ENCODE data around the gene RPL13A. TPM values are rescaled to one million over a fixed set of nuclear protein-coding genes. Genes with fewer than 3 reads are reported as not detected.

RPL13A gene
- total and polyA plus RNA-seq, 9 of the 15 experiments (the other 6 are each of a cell fraction or from before 2014, with no cell fraction given), result 1,744 to 5,482 (median 2,949) TPM

DNA sequence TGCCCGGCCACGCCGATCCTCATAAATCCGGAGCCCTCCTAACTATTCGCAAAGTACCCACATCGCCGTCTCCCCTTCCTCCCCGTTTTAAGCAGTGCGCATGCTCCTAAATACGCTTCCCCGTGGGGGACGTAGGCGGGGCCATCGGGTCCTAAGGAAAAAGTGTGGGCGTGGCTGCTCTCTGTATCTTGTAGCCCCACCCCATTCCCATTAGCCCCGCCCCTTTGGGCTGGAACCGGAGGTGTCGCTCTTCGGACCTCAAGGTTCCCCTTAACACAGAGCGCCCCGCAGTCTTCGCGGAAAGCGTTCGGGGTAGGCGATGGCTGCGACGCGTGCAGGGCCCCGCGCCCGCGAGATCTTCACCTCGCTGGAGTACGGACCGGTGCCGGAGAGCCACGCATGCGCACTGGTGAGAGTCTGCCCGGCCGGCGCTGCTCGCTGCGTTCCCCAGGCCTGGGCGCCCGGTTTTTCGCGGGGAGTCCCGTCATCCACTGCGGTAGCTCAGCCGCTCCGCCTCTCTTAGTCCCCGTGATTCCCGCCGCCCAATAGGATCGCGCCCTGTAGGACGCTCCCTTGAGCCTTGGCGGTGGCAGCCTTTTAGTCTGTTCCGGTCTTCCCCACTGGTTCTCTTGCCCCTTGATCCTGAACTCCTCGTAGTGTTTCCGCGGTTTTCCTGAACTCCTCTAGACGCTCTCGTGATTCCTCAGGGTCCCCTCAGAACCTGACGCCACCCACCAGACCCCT, 34.2 kb upstream of the RPL13A start, which contains the start of gene ALDH16A1 (continued):
- TF ChIP-seq ASH1L (IDR thresholded peaks at IDR 0.05; ENCODE audit: borderline replicate concordance, low read depth, partially characterized antibody) (no peak), YBX1 (IDR thresholded peaks at IDR 0.05) (no peak), ZNF24 (IDR thresholded peaks at IDR 0.05) (no peak; the same call in 1 of the 2 replicates), POLR2G (IDR thresholded peaks at IDR 0.05; ENCODE audit: low read depth, low read length) (peak; percentile 96), TBL1XR1 (IDR thresholded peaks at IDR 0.05; ENCODE audit: low read length in 2 of 2) (no peak), SAFB (IDR thresholded peaks at IDR 0.05; ENCODE audit: borderline replicate concordance, low read depth, low read length) (no peak), ZNF217 (CRISPR knock-in tag; IDR thresholded peaks at IDR 0.05) (no peak), ZNF282 (CRISPR knock-in tag; IDR thresholded peaks at IDR 0.05) (no peak), SUPT5H (IDR thresholded peaks at IDR 0.05) (peak; percentile 99), ZFX (CRISPR knock-in tag; IDR thresholded peaks at IDR 0.05) (peak; percentile 83), KLF13 (tag; IDR thresholded peaks at IDR 0.05; ENCODE audit: borderline replicate concordance, low read depth) (peak; percentile 74; the same call in 1 of the 2 replicates), GATAD2B (IDR thresholded peaks at IDR 0.05; ENCODE audit: borderline replicate concordance) (no peak), ZNF511 (CRISPR knock-in tag; IDR thresholded peaks at IDR 0.05) (peak; percentile 75; the same call in 1 of the 2 replicates), FOXA1 (IDR thresholded peaks at IDR 0.05; ENCODE audit: borderline replicate concordance) (no peak)
- TF ChIP-seq, protein P1, sequence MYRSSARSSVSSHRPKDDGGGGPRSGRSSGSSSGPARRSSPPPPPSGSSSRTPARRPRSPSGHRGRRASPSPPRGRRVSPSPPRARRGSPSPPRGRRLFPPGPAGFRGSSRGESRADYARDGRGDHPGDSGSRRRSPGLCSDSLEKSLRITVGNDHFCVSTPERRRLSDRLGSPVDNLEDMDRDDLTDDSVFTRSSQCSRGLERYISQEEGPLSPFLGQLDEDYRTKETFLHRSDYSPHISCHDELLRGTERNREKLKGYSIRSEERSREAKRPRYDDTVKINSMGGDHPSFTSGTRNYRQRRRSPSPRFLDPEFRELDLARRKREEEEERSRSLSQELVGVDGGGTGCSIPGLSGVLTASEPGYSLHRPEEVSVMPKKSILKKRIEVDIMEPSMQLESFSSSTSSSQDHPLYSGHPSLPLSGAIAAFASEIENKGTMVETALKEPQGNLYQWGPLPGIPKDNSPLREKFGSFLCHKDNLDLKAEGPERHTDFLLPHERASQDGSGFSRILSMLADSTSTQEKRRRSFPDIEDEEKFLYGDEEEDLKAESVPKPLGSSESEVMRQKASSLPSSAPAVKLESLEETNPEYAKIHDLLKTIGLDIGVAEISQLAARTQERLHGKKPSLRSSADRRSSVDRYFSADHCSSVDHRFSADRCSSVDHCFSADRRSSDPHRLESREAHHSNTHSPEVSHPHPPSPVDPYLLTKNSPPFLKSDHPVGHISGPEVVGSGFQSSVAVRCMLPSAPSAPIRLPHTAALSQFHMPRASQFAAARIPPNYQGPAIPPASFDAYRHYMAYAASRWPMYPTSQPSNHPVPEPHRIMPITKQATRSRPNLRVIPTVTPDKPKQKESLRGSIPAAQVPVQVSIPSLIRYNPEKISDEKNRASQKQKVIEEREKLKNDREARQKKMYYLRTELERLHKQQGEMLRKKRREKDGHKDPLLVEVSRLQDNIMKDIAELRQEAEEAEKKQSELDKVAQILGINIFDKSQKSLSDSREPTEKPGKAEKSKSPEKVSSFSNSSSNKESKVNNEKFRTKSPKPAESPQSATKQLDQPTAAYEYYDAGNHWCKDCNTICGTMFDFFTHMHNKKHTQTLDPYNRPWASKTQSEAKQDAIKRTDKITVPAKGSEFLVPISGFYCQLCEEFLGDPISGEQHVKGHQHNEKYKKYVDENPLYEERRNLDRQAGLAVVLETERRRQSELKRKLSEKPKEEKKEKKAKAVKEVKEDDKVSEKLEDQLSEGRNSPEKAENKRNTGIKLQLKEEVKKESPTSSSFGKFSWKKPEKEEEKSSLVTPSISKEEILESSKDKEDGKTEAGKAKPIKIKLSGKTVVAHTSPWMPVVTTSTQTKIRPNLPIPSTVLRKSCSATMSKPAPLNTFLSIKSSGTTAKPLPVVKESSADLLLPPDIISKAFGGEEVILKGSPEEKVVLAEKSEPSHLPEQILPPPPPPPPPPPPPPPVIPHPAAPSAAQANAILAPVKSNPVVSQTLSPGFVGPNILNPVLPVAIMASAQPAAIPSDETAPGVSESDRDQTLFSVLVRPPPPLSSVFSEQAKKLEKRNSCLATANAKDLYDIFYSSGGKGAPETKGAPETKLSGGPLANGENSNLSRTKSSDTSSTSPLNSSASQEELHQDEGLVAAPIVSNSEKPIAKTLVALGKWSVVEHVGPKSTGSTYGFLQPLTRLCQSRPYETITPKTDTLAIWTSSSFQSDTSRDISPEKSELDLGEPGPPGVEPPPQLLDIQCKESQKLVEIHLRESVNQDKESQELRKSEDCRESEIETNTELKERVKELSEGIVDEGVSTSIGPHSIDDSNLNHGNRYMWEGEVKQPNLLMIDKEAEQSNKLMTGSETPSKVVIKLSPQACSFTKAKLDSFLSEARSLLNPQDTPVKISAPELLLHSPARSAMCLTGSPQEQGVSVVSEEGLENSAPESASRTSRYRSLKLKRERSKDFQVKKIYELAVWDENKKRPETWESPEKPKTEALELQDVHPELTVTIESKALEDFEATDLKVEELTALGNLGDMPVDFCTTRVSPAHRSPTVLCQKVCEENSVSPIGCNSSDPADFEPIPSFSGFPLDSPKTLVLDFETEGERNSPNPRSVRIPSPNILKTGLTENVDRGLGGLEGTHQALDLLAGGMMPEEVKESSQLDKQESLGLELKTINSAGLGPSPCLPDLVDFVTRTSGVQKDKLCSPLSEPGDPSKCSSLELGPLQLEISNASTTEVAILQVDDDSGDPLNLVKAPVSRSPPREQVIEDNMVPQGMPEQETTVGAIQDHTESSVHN (IDR thresholded peaks at IDR 0.05; ENCODE audit: borderline replicate concordance in 1 of 2, low read depth in 1 of 2), result no peak
- TF ChIP-seq, protein P2, sequence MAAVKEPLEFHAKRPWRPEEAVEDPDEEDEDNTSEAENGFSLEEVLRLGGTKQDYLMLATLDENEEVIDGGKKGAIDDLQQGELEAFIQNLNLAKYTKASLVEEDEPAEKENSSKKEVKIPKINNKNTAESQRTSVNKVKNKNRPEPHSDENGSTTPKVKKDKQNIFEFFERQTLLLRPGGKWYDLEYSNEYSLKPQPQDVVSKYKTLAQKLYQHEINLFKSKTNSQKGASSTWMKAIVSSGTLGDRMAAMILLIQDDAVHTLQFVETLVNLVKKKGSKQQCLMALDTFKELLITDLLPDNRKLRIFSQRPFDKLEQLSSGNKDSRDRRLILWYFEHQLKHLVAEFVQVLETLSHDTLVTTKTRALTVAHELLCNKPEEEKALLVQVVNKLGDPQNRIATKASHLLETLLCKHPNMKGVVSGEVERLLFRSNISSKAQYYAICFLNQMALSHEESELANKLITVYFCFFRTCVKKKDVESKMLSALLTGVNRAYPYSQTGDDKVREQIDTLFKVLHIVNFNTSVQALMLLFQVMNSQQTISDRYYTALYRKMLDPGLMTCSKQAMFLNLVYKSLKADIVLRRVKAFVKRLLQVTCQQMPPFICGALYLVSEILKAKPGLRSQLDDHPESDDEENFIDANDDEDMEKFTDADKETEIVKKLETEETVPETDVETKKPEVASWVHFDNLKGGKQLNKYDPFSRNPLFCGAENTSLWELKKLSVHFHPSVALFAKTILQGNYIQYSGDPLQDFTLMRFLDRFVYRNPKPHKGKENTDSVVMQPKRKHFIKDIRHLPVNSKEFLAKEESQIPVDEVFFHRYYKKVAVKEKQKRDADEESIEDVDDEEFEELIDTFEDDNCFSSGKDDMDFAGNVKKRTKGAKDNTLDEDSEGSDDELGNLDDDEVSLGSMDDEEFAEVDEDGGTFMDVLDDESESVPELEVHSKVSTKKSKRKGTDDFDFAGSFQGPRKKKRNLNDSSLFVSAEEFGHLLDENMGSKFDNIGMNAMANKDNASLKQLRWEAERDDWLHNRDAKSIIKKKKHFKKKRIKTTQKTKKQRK (IDR thresholded peaks at IDR 0.05; ENCODE audit: borderline replicate concordance, low read depth, low read length), result no peak
